Measurements from ENCODE around the gene FOXN3.
"Not testable (repeated sequence)": the region's sequence is repeated elsewhere in the genome, so short reads cannot be mapped to it uniquely, and the experiment has no call there.

Gene FOXN3

GRCh38 chr14:89215531-89215930, 201.5 kb downstream of the FOXN3 start:
- no peak for DNase-seq

DNA sequence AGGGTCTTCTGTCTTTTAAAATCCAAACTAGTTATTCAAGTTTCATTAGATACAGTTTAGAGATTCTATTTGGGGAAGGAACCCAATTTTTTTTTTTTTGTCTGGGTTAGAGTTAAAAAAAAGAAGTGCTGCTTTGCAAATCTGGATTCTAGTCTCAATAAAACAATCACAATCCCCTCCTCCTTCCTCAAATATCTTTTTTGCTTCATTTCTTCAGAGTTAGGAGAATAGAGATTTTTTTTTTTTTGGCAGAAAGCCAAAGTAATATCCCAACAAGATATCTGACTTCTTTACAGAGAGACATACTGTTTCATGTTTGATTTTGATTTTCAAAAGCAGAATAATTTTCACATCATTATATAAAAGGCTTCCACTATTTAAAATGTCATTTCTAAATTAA, 201.9 kb downstream of the FOXN3 start:
- DNase-seq = no peak

DNA sequence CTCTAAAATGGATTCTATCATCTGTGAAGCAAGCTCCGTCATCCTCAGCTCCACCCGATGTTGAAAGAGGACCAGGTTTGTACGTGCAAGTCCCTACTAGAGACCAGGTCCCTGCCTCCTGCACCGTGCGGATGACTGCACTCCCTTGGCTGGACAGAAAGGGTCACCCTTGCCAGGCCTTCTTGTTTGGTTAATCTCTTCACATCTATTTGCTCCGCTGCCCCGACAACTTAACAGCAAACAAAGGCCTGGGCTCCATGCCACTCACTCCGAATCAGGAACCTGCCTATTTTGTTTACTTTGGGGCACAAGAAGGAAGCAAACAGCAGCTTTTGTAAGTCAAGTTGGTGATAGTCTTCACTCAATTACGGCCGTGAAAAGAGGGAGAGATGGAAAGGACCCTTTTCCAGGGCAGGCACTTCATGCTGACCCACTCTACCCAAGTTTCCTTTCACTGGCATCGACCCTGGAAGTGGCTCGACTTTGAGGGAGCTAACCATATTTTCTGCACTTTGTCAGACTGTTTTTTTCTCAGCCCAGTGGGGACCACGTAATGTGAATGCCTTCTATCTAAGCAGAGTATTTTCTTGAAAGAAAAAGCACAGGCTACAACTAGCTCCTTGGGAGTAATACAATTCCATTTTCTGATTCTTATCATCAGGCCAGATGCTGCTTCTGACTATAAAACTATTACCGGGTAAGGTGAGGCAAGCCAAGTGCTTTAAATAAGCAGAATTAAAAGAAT, 202.6 kb downstream of the FOXN3 start:
- DNase-seq = peak; percentile 98

GRCh38 chr14:89212386-89213235, 204.4 kb downstream of the FOXN3 start:
- DNase-seq = peak; percentile 30

DNA sequence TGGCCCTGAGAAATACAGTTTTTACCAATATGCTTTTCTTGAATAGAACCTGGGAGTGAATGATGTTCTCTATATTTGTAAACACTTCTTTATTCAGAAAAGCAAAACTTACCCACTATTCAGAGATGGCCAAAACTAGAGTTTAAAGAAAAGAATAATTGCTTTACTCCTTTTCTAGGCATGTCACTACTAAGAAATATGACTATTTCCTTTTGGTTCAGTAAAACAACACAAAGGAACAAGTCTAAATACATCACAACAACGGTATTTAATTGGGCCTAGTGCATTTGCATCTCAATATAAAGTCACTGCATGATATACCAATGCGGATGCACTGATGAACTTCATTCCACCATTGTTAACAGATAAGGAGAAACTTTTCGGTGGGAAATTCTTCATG, 207.5 kb downstream of the FOXN3 start:
- DNase-seq = no peak

DNA sequence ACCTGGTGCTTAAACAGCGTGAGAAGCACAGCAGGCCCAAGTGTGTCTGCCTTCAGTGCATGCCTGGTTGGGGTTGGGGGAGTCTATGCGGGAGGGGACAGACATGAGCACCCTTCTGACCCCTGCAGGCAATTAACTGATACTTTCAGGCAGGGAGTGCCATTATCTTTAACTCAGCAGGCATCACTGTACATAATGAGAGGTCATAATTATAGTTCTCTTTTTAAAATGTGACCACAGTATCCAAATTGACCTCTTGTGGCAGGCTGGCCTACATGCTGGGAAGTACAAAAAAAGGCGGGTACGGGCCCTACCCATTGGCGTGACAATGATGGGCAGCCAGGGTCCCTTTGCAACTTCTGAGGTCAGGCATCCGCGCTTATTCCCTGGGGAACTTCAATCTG, 209.1 kb downstream of the FOXN3 start:
- DNase-seq = no peak

DNA sequence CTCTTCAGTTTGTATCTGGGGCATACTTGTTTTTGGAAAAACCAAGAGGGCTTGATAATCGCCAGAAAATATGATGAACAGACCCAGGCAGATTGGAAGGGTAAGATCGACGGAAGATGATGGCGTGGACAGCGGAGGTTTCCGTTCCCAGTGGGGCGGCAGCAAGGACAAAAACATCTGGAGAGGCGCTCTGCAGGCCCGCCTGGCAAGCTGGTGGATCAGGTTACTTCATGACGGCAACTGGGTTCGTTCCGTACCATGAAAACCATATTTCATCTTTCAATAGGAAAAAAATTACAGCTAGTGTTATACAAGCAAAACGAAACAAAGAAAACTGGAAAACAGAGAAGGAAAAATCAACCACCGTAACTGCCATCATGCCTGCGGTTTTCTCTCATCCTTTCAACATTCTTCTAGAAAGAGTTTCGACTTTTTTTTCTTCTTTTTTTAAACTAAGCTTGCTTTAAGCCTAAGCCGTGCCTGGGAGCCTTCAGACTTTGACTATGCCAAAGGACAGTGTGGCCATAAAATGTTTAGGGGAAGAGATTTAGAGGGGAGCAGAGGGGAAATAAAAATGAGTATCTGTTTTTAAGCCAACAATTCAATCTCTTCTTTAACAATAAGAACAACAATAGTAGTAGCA, 210.5 kb downstream of the FOXN3 start:
- no peak for DNase-seq

DNA sequence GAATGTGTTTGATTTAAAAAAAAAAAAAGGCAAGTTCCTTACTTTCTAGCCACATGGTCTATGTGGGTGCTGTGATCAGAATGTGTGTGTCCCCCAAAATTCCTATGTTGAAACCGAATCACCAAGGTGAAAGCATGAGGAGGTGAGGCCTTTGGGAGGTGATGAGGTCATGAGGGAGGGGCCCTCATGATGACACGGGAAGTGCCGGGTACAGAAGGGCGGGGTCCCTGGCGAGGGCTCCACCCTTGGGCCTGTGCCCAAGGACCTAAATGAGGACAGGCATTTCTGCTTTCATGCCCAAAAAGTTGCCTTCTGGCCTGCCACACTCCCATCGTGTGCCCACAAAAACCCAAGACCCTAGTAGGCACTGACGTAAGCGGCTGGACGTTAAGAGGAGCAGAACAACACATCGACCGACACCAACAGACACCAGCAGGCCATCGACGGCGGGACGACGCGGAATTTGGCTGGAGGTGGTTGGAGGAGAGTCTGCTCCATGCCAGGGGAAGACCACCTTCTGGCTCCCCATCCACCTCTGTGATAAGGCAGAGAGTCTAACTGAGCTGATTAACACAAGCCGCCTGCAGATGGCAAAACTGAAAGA, 211.8 kb downstream of the FOXN3 start:
- no peak for DNase-seq

- DNase-seq = no peak
Measured at GRCh38 chr14:89202413-89203190, 214.4 kb downstream of the FOXN3 start.

- no peak for DNase-seq
Measured at GRCh38 chr14:89201645-89202044, 215.4 kb downstream of the FOXN3 start.

DNA sequence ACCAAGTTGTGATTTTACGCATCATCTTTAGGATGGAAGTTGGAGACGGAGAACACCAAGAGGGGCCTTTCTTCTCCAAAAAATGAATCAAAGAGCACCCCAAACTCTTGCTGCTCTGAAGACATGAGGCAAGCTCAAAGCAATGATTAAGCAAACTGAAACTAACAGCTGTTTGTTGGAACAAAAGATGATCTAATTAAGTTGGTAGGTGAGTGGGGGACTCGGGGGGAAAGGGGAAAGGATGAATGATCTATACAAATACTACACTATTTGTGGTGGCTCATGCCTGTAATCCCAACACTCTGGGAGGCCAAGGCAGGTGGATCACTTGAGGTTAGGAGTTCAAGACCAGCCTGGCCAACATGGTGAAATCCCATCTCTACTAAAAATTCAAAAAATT, 217.7 kb downstream of the FOXN3 start:
- not testable (repeated sequence) for DNase-seq

- no peak for DNase-seq
Measured at GRCh38 chr14:89198544-89199329, 218.3 kb downstream of the FOXN3 start.

DNA sequence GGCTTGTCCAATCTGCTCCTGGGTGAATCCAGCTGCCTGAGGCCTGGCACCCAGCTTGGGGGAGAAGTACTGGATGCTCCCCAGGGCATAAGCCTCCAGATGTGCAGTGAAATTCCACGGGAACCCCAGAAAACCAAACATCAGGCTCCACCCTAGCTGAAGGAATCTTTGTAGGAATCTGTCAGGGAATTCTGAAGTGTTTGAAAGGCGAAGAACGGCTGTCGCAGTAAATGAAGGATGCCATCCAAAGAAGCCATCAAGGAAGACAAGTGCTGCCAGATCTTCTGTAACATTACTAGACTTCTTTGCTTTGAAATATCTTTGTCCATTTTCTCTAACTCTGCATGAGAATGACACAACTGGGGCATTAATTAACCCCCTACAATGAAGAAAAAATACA, 219.4 kb downstream of the FOXN3 start:
- no peak for DNase-seq

DNA sequence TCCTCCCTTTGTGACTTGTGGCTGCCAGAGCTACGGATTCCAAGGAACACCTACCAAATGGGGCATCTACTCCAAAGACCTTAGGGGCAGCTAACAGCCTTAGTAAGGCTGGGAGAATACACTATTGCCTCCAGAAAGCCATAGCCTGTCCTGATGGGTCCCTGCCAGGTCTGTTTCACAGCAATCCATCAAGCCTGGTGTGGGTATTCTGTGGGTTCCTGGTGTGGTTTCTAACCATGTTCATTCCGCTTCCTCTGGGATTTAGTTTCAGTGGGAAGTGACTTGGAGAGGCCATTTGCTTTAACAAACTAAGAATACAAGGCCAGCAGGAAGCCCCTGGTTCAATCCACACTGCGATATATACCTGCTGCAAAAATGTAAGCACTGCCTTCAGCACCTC, 220.5 kb downstream of the FOXN3 start:
- no peak for DNase-seq

- DNase-seq = peak; percentile 12
Measured at GRCh38 chr14:89194376-89194775, 222.7 kb downstream of the FOXN3 start.

- DNase-seq = peak; percentile 95
Measured at GRCh38 chr14:89190765-89191513, 226.1 kb downstream of the FOXN3 start.

- no peak for DNase-seq
Measured at GRCh38 chr14:89188492-89188891, 228.5 kb downstream of the FOXN3 start.

GRCh38 chr14:89187501-89187900, 229.5 kb downstream of the FOXN3 start:
- no peak for DNase-seq

GRCh38 chr14:89186856-89187376, 230.1 kb downstream of the FOXN3 start:
- DNase-seq = peak; percentile 53
